Measurements from ENCODE around the gene DENND2A. TPM values are rescaled to one million over a fixed set of nuclear protein-coding genes. Genes with fewer than 3 reads are reported as not detected.

Gene DENND2A
- total and polyA plus RNA-seq, 7 experiments from 2014 or later = not detected

GRCh38 chr7:140484951-140485499, 155.6 kb downstream of the DENND2A start:
- Histone ChIP-seq H3K9me3 (ENCODE audit: control insufficient read depth in 2 of 3, low read length in 3 of 3) (no peaks in the 10 kb centered on the region), H3K27ac (ENCODE audit: low read depth, low read length) (no peak overlapping the region), H3K4me1 (ENCODE audit: control insufficient read depth in 2 of 2, insufficient read depth in 2 of 2, low read length in 2 of 2) (no peaks in the 10 kb centered on the region), H3K27me3 (ENCODE audit: control insufficient read depth in 2 of 2, insufficient read depth in 2 of 2, low read length in 2 of 2) (no peaks in the 10 kb centered on the region), H3K4me3 (ENCODE audit: low read length) (no peak overlapping the region), H3K36me3 (ENCODE audit: control insufficient read depth in 2 of 3, insufficient read depth in 3 of 3, low read length in 3 of 3) (no peaks in the 10 kb centered on the region)
- Mint-ChIP-seq H3K4me1 (peaks cover 0 to 5% (median 0%) of the 10 kb centered on the region in 7 donors), H3K27ac (peak overlapping the region in 1 of 9 donors; percentile 28), H3K9me3 (no peaks in the 10 kb centered on the region), H3K4me3 (no peak overlapping the region), H3K27me3 (peaks cover 0 to 34% (median 0%) of the 10 kb centered on the region in 5 donors), H3K36me3 (no peaks in the 10 kb centered on the region)
- DNase-seq (no peak), ATAC-seq (no peak)
- ChIA-PET CTCF (no interaction called here), POLR2A (interaction anchor here (1.3 kb wide), 1 partner anchor 8 kb away, joined by 5 read pairs; no protein-coding TSS in a partner anchor)
- intact Hi-C loops (cut with micrococcal nuclease) = no loop called here

DNA sequence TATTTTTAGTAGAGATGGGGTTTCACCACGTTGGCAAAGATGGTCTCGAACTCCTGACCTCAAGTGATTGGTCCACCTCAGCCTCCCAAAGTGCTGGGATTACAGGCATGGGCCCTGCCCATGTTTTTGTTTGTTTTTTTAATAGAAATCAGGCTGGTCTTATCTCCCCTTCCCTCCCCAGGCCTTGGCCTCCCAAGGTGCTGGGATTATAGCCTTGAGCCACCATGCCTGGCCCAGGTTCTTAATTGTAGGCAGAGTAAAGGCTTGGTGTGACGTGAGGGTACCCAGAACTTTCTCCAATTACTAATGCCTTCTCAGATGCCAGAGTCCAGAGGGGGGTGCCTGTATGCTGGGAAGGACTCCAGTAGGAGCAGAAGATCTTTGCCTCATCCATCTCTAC, 156.1 kb downstream of the DENND2A start:
- Mint-ChIP-seq H3K36me3 (no peaks in the 10 kb centered on the region), H3K9me3 (no peaks in the 10 kb centered on the region), H3K27me3 (peaks cover 0 to 34% (median 0%) of the 10 kb centered on the region in 5 donors), H3K4me1 (peaks cover 0 to 9% (median 0%) of the 10 kb centered on the region in 7 donors), H3K27ac (peak overlapping the region in 1 of 9 donors; percentile 28), H3K4me3 (no peak overlapping the region)
- H3K27me3 ChIP-seq (ENCODE audit: control insufficient read depth in 2 of 2, insufficient read depth in 2 of 2, low read length in 2 of 2) = no peaks in the 10 kb centered on the region
- H3K4me3 ChIP-seq (ENCODE audit: low read length) = no peak overlapping the region
- no peaks in the 10 kb centered on the region for H3K36me3 ChIP-seq (ENCODE audit: control insufficient read depth in 2 of 3, insufficient read depth in 3 of 3, low read length in 3 of 3)
- ATAC-seq (no peak), DNase-seq (no peak)
- no peaks in the 10 kb centered on the region for H3K9me3 ChIP-seq (ENCODE audit: control insufficient read depth in 2 of 3, low read length in 3 of 3)
- POLR2A ChIA-PET = no interaction called here
- no peak overlapping the region for H3K27ac ChIP-seq (ENCODE audit: low read depth, low read length)
- H3K4me1 ChIP-seq (ENCODE audit: control insufficient read depth in 2 of 2, insufficient read depth in 2 of 2, low read length in 2 of 2) = no peaks in the 10 kb centered on the region
- CTCF ChIA-PET = no interaction called here
- intact Hi-C loops (cut with micrococcal nuclease) = no loop called here

DNA sequence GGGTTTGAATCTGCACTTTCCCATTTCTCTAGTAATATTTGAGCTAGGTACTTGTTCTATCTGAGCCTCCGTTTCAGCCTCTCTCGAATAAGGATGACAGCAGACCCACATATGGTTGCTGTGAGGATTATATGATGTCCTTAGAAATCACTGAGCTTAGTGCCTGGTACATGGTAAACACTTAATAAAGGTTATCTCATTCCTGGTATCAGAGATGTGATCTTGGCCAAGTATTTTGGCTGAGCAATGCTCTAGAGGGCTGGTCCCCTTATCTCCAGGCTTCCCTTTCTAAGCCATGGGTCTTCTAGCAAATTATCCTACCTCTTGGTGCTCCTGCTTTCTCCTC, 160.9 kb downstream of the DENND2A start:
- H3K9me3 Mint-ChIP-seq = no peaks in the 10 kb centered on the region
- H3K27me3 Mint-ChIP-seq = peaks cover 0 to 20% (median 0%) of the 10 kb centered on the region in 5 donors
- peak overlapping the region; percentile 92 to 99 (median 98) for H3K27ac Mint-ChIP-seq
- no peak for ATAC-seq
- peaks cover 0 to 6% (median 0%) of the 10 kb centered on the region in 3 experiments for H3K36me3 ChIP-seq (ENCODE audit: control insufficient read depth in 2 of 3, insufficient read depth in 3 of 3, low read length in 3 of 3)
- no peaks in the 10 kb centered on the region for H3K27me3 ChIP-seq (ENCODE audit: control insufficient read depth in 2 of 2, insufficient read depth in 2 of 2, low read length in 2 of 2)
- peaks cover 19 to 28% of the 10 kb centered on the region in 2 donors for H3K4me1 ChIP-seq (ENCODE audit: control insufficient read depth in 2 of 2, insufficient read depth in 2 of 2, low read length in 2 of 2)
- peak overlapping the region; percentile 84 for H3K4me3 ChIP-seq (ENCODE audit: low read length)
- CTCF ChIA-PET = interaction anchor here (0.6 kb wide), 1 partner anchor 529 kb away, joined by 5 read pairs; no protein-coding TSS in a partner anchor
- H3K27ac ChIP-seq (ENCODE audit: low read depth, low read length) = peak overlapping the region; percentile 89
- peaks cover 0 to 3% (median 0%) of the 10 kb centered on the region in 5 donors for H3K36me3 Mint-ChIP-seq
- H3K9me3 ChIP-seq (ENCODE audit: control insufficient read depth in 2 of 3, low read length in 3 of 3) = no peaks in the 10 kb centered on the region
- intact Hi-C loops (cut with micrococcal nuclease) = loop anchor here (1.0 to 10.0 kb wide), 22 partner anchors 75 to 1727 kb away; partner anchors contain the start of genes BRAF (in 2 of the 2), MRPS33 (in 2 of the 2), NDUFB2 (in 2 of the 2) and RAB19 (in 2 of the 2)
- peaks cover 13 to 35% (median 25%) of the 10 kb centered on the region in 7 donors for H3K4me1 Mint-ChIP-seq
- POLR2A ChIA-PET = interaction anchor here (0.6 to 3.0 kb wide), 5 partner anchors 8 to 535 kb away, joined by 3 to 8 read pairs (median 4); partner anchors contain the start of gene RAB19
- DNase-seq = no peak
- peak overlapping the region; percentile 90 to 100 (median 98) for H3K4me3 Mint-ChIP-seq

DNA sequence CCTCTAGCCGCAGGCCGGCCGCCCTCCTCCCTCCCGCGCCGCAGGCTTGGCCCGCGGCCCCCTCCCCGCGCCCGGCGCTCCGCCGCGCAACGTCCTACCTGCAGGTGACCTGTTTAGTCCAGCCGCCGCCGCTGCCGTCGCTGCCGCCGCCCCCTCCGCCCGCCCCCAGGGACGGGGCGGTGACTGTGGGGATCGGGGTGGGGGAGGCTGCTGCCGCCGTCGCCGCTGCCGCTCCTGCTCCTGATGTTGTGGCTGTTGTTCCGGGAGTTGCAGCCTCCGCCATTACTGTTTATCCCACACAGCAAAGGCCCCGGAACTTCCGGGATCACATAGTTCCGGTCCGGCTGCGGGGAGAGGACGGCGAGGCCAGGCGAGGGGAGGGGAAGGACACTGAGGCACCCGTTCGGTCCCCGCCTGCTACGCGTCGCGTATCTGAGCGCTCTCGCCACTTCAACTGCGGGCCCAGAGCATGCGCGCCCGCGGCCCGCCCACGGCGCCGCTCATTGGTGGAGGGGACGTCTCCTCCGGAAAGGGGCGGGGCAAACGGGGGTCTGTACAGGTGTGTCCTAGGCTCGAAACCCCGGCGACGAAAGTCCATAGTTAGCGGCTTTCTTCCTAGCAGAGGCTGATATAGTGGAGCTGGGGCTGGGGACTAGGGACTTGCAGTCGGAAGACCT, 161.4 kb downstream of the DENND2A start, which contains the start of gene MKRN1:
MKRN1 (minus strand) TSS at position 444 of the 677 bp plus-strand sequence; CDS start at position 283, 161 bp downstream.
- H3K36me3 Mint-ChIP-seq = peaks cover 0 to 3% (median 0%) of the 10 kb centered on the region in 5 donors

DNA sequence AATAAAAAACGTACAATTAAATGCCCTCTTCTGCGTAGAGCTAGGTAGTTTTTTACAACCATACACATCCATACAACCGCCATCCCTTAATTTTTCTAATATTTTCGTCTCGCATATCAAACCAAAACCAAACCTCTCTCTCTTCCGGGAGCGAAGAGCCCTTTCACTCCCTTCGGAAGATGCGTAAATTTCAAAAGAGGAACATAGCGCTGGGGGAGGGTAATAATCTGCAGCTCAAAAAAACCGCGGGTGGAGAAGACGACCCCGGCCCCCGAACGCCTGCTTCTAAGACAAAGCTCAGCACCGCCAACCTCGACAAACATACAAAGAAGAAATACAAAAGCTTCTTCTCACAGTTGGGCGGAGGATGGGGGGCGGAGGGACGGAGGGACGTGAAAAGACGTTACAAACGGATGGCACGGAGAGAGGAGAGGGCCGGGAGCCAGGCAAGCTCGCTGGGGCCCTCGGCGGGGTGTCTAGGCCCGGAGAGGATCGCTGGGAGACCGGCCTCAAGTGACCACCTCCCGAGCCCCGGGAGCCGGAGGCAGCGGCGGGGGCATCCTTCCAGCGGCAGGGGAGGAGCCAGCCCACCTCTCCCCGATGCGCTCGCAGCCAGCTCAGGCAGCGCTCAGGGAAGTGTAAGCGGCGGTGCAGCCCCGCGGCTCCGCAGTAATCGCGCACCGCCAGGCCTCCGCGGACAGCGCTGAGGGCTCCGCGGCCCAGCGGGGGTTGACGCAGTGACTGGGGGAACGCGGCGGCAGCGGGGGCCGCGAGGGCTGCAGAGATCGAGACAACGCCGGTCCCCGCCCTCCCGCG, 162.2 kb downstream of the DENND2A start:
- Mint-ChIP-seq H3K36me3 (peaks cover 0 to 3% (median 0%) of the 10 kb centered on the region in 5 donors), H3K9me3 (no peaks in the 10 kb centered on the region), H3K27ac (peak overlapping the region; percentile 89 to 99 (median 94)), H3K4me3 (peak overlapping the region; percentile 90 to 100 (median 96)), H3K27me3 (peaks cover 0 to 10% (median 0%) of the 10 kb centered on the region in 5 donors), H3K4me1 (peaks cover 13 to 39% (median 30%) of the 10 kb centered on the region in 7 donors)
- ChIA-PET CTCF (interaction anchor here (0.5 to 6.0 kb wide), 5 partner anchors 8 to 175 kb away, joined by 3 to 77 read pairs (median 9); no protein-coding TSS in a partner anchor), POLR2A (interaction anchor here (0.5 to 3.0 kb wide), 13 partner anchors 10 to 1373 kb away, joined by 3 to 20 read pairs (median 5); partner anchors contain the start of genes KDM7A, MRPS33, RAB19 and SLC37A3)
- Histone ChIP-seq H3K27ac (ENCODE audit: low read depth, low read length) (peak overlapping the region; percentile 89), H3K36me3 (ENCODE audit: control insufficient read depth in 2 of 3, insufficient read depth in 3 of 3, low read length in 3 of 3) (peaks cover 0 to 8% (median 0%) of the 10 kb centered on the region in 3 experiments), H3K4me3 (ENCODE audit: low read length) (peak overlapping the region; percentile 84), H3K4me1 (ENCODE audit: control insufficient read depth in 2 of 2, insufficient read depth in 2 of 2, low read length in 2 of 2) (peaks cover 24 to 28% of the 10 kb centered on the region in 2 donors), H3K9me3 (ENCODE audit: control insufficient read depth in 2 of 3, low read length in 3 of 3) (no peaks in the 10 kb centered on the region), H3K27me3 (ENCODE audit: control insufficient read depth in 2 of 2, insufficient read depth in 2 of 2, low read length in 2 of 2) (no peaks in the 10 kb centered on the region)
- intact Hi-C loops (cut with micrococcal nuclease) = loop anchor here (1.0 to 10.0 kb wide), 22 partner anchors 74 to 1726 kb away; partner anchors contain the start of genes BRAF (in 2 of the 2), MRPS33 (in 2 of the 2), NDUFB2 (in 2 of the 2) and RAB19 (in 2 of the 2)
- peak in 8 of 9 donors; percentile 29 to 59 (median 52) for DNase-seq
- ATAC-seq = peak; percentile 48

More for the DNA sequence above, 161.4 kb downstream of the DENND2A start, which contains the start of gene MKRN1:
- DNase-seq = peak; percentile 87 to 93 (median 92)
- H3K4me1 Mint-ChIP-seq = peaks cover 13 to 35% (median 25%) of the 10 kb centered on the region in 7 donors
- CTCF ChIA-PET = interaction anchor here (0.5 to 6.0 kb wide), 3 partner anchors 13 to 530 kb away, joined by 3 to 77 read pairs (median 5); no protein-coding TSS in a partner anchor
- H3K27me3 Mint-ChIP-seq = peaks cover 0 to 15% (median 0%) of the 10 kb centered on the region in 5 donors
- intact Hi-C loops (cut with micrococcal nuclease) = loop anchor here (1.0 to 10.0 kb wide), 22 partner anchors 75 to 1727 kb away; partner anchors contain the start of genes BRAF (in 2 of the 2), MRPS33 (in 2 of the 2), NDUFB2 (in 2 of the 2) and RAB19 (in 2 of the 2)
- Histone ChIP-seq H3K36me3 (ENCODE audit: control insufficient read depth in 2 of 3, insufficient read depth in 3 of 3, low read length in 3 of 3) (peaks cover 0 to 6% (median 0%) of the 10 kb centered on the region in 3 experiments), H3K9me3 (ENCODE audit: control insufficient read depth in 2 of 3, low read length in 3 of 3) (no peaks in the 10 kb centered on the region), H3K27me3 (ENCODE audit: control insufficient read depth in 2 of 2, insufficient read depth in 2 of 2, low read length in 2 of 2) (no peaks in the 10 kb centered on the region), H3K27ac (ENCODE audit: low read depth, low read length) (peak within 1 kb of the TSS; percentile 89), H3K4me3 (ENCODE audit: low read length) (peak within 1 kb of the TSS; percentile 84), H3K4me1 (ENCODE audit: control insufficient read depth in 2 of 2, insufficient read depth in 2 of 2, low read length in 2 of 2) (peaks cover 21 to 28% of the 10 kb centered on the region in 2 donors)
- POLR2A ChIA-PET = interaction anchor here (0.6 to 3.0 kb wide), 9 partner anchors 9 to 535 kb away, joined by 3 to 20 read pairs (median 5); partner anchors contain the start of genes RAB19 and SLC37A3
- no peaks in the 10 kb centered on the region for H3K9me3 Mint-ChIP-seq
- ATAC-seq = peak; percentile 93
- H3K27ac Mint-ChIP-seq = peak within 1 kb of the TSS; percentile 92 to 99 (median 99)
- H3K4me3 Mint-ChIP-seq = peak within 1 kb of the TSS; percentile 90 to 100 (median 98)
